GM19397 (cell line): ENCODE measurements around the gene UPB1.

Experiments
- ATAC-seq: cut with Tn5 transposase; IDR thresholded peaks from one replicate; pipeline ENCODE4 v1.9.1; 2021; ENCODE audit warnings: mild to moderate bottlenecking, moderate library complexity; ENCODE audit not compliant: unreplicated experiment

The UPB1 gene

DNA sequence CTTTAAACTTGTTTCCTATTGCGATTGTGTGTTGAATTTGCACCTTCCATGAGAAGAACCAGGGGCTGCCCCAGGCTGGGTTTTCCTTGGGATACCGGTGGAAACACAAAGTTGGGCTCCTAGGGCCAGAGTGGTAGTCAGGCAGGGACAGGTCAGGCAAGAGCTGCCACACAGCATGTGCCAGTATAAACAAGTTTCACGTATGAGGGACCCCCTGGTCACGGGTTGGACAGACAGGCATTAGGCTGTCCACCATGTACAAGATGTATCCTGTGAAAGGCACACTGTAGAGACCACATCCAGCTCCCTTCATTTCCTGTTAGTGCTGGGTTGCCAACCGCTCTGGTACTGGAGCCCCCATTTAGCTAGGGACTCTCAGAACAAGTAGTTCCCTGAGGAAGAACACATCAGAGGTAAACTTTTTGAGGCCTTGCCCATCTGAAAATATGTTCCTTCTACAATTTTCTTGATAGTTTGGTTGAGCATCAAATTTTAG, 8.8 kb downstream of the UPB1 start:
- no peak for ATAC-seq

DNA sequence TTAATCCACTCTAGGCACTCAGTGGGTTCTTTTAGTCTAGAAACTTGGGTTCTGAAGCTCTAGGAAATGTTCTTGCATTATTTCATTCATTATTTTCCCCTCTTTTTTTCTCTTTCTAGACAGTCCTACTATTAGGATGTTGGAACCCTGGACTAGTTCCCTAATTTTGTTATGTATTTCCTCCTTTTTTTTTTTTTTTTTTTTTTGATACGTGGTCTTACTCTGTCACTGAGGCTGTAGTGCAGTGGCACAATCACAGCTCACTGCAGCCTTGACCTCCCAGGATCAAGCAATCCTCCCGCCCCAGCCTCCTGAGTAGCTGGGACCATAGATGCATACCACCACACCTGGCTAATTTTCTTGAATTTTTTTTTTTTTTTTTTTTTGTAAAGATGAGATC, 9.4 kb downstream of the UPB1 start:
- no peak for ATAC-seq

DNA sequence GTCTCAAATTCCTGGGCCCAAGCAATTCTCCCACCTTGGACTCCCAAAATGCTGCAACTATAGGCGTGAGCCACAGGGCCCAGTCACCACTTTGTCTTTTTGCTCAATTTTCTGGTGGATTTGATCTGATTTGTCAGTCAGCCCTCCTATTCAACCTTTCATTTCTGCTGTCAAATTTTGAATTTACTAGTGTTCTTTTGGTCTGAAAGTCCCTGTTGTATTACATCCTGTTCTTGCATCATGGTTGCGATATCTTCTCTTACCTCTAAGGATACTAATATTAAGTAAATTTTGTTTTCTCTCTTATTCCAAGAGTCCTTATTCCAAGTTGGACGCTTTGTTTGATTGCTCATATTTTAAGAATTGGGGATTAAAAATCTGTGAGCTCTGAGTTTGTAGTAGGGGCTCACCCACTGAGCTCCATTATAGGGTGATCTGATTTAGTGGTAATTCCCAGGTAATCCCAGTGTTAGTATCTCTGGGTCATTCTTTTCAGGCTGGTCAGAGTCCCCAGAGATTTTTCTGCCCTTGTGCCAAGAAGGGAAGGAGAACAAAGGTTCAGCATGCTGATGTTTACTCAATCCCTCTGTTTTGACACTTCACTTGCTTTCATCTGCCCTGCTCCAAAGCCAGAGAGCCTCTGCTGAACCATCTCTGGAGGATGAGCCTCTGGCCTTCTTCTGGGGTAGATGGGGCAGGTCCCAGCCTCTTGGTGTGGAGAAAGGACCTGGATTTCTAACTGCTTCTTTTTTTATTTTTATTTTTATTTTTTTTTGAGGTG, 10.0 kb downstream of the UPB1 start:
- ATAC-seq, result no peak

- no peak for ATAC-seq
Measured at GRCh38 chr22:24506802-24507438, 11.8 kb downstream of the UPB1 start.

- ATAC-seq, result no peak
Measured at GRCh38 chr22:24507716-24508115, 12.6 kb downstream of the UPB1 start.

- no peak for ATAC-seq
Measured at GRCh38 chr22:24510637-24511625, 15.8 kb downstream of the UPB1 start.

DNA sequence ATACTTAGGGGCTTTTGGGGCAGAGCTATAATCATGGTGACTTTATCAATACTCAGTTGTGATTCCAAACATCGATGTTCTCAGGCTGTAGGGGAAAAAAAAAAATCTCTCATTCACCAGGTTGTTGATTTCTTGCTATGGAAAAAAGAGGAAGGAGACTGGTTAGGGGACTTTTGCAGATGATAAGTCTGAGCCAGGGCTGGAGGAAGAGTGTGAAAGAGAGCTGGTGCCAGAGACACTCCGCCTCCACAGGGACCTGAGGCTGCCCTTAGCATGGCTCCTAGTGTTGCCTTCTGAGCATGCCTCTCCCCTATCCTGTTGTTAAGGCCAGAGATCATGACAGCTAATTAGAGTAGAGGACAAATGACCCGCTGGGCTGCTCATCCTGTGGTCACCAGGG, 16.9 kb downstream of the UPB1 start:
- ATAC-seq, result no peak

- no peak for ATAC-seq
Measured at GRCh38 chr22:24513378-24514240, 18.5 kb downstream of the UPB1 start.

GRCh38 chr22:24514241-24515026, 19.3 kb downstream of the UPB1 start:
- no peak for ATAC-seq

- ATAC-seq, result no peak
Measured at GRCh38 chr22:24515027-24515338, 19.9 kb downstream of the UPB1 start.

DNA sequence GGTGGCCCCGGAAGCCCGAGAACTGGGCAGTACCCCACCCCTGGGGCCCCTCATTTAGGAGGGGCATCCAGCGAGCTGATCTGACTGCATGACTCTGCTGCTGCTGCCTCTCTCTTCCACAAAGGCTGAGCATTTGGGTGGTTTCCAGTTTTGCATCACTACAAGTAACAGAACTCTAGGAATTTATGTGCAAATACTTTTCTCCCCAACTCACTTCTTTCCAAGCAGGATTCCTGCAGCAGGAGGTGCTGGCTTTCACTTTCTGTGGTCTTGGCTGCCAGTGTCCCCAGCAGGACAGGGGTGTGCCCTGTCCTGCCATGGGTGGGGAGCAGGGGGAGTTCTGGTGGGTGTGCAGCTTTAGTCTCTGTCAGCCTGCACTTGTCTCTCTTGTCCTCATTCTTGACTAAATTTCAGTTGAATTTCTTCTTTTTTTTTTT, 21.2 kb downstream of the UPB1 start:
- ATAC-seq, result no peak

DNA sequence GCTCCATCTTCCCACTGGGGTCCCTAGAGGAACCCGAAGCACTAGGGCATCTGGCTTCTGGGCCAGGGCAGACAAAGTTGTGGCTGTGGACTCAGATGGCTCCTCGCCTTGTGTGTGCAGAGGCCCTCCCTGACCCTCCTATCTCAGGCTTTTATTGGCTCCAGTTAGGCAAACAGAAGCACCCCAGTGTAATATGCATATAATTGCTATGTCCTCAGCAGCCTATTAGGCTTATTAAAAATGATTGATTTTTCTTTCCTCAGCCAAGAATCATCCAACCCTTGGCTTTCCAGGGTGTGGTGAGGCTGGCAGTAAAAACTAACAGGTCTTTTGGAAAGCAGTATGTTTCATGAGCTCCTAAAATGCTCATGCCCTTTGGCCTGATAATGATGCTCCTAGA, 22.3 kb downstream of the UPB1 start:
- no peak for ATAC-seq

DNA sequence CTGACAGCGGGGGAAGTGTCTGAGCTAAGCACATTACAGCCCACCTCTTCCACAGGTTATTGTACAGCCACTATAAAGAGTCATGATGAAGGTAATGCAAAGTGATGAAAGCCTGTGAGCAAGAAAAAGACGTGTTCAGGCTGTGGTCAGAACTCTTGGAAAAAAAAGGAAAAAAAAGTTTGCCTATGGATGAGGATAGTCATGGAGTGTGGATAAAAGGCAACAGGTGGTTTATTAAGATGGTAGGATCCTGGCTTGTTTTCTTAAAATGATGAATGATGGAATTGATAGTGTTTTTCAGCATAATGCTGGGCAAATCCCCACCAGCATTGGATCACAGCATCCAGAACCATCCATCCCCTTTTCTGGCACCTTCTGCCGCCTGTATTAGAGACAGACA, 23.1 kb downstream of the UPB1 start:
- no peak for ATAC-seq

GRCh38 chr22:24518771-24519485, 23.8 kb downstream of the UPB1 start:
- ATAC-seq, result no peak

- no peak for ATAC-seq
Measured at GRCh38 chr22:24519496-24519895, 24.4 kb downstream of the UPB1 start.

DNA sequence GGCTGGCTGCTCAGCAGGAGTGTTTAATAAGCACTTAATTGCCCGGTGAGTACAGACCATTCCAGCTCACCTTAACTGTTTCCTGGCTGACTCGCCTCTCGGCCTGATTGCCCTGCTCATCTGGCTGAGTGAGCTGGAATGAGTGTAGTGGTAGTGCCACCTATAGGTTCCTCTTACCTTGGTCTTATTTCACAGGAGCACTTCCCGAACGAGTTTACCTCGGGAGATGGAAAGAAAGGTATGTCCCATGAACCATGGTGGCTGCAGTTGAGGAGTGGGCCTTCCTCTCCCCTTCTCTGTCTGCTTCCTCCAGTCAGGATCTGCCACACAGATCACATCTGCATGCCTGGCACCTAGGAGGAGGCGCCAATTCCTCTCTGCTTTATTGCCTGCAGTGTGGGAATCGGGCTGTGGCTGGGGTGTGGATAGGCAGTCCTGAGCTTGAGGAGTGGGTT, 26.7 kb downstream of the UPB1 start:
- ATAC-seq, result no peak

DNA sequence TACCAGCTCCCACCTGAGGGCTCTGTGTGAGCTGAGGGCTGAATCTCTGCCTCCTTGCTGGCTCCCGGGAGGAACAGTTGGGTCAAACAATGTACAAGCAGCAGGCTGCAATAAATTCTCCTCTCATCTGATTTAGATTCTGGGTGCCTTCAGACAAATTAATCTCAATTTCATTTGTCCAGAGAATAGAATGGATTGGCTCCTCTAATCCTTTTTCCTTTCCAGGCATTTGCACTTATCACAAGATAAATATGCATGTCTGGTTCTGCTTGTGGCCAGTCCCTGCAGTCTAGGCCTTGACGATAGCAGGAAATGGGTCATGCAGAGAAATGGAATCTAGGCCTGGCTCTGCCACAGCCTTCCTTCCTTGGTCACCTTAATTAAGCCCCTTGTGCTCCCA, 28.7 kb downstream of the UPB1 start:
- no peak for ATAC-seq

- no peak for ATAC-seq
Measured at GRCh38 chr22:24525416-24526037, 30.4 kb downstream of the UPB1 start.
